Measurements from ENCODE around the gene ACADM. TPM values are rescaled to one million over a fixed set of nuclear protein-coding genes. Genes with fewer than 3 reads are reported as not detected.
"Not testable (repeated sequence)": the region's sequence is repeated elsewhere in the genome, so short reads cannot be mapped to it uniquely, and the experiment has no call there.

ACADM gene
- total RNA-seq (10 to 100 TPM; 50.0 to 53.4 TPM), polyA plus RNA-seq (55.4 TPM)

- Histone ChIP-seq H3K9me3 (ENCODE audit: low read length) (no peaks in the 10 kb centered on the region), H3K4me1 (ENCODE audit: insufficient read depth, low read length) (peaks cover 23% of the 10 kb centered on the region), H3K27me3 (ENCODE audit: insufficient read depth, low read length, poor library complexity, severe bottlenecking) (no peaks in the 10 kb centered on the region), H3K36me3 (ENCODE audit: insufficient read depth, low read length) (no peaks in the 10 kb centered on the region), H3K27ac (ENCODE audit: low read depth, low read length) (peak within 1 kb of the TSS; percentile 80), H3K4me3 (ENCODE audit: low read length) (peak within 1 kb of the TSS; percentile 73)
- Mint-ChIP-seq H3K36me3 (peaks cover 0 to 10% (median 0%) of the 10 kb centered on the region in 3 donors), H3K4me1 (peaks cover 32 to 49% (median 46%) of the 10 kb centered on the region in 3 donors), H3K27ac (peak within 1 kb of the TSS; percentile 89 to 99 (median 96)), H3K4me3 (peak within 1 kb of the TSS; percentile 95 to 99 (median 99)), H3K27me3 (no peaks in the 10 kb centered on the region), H3K9me3 (no peaks in the 10 kb centered on the region)
- POLR2A ChIA-PET: no interaction called here
- peak; percentile 70 to 84 (median 79) for DNase-seq
- CTCF ChIA-PET: no interaction called here
Observed at GRCh38 chr1:75724472-75725022, at the start of gene ACADM. ACADM (plus strand) TSS chr1:75724709; CDS start chr1:75724788, 79 bp downstream.

GRCh38 chr1:75677443-75677842 is 47.1 kb upstream of the ACADM start:
- ChIA-PET CTCF (no interaction called here), POLR2A (no interaction called here)
- peaks cover 0 to 4% (median 4%) of the 10 kb centered on the region in 5 donors for H3K9me3 Mint-ChIP-seq
- H3K27ac ChIP-seq (ENCODE audit: low read depth, low read length): peak overlapping the region; percentile 41
- no peaks in the 10 kb centered on the region for H3K36me3 ChIP-seq (ENCODE audit: insufficient read depth, low read length)
- peaks cover 3 to 38% of the 10 kb centered on the region in 2 donors for H3K27me3 Mint-ChIP-seq
- H3K4me3 Mint-ChIP-seq: no peak overlapping the region
- H3K27ac Mint-ChIP-seq: no peak overlapping the region
- no peaks in the 10 kb centered on the region for H3K4me1 Mint-ChIP-seq
- H3K9me3 ChIP-seq (ENCODE audit: low read length): no peaks in the 10 kb centered on the region
- H3K4me1 ChIP-seq (ENCODE audit: insufficient read depth, low read length): no peaks in the 10 kb centered on the region
- H3K4me3 ChIP-seq (ENCODE audit: low read length): no peak overlapping the region
- H3K27me3 ChIP-seq (ENCODE audit: insufficient read depth, low read length, poor library complexity, severe bottlenecking): no peaks in the 10 kb centered on the region
- H3K36me3 Mint-ChIP-seq: peaks cover 0 to 5% (median 1%) of the 10 kb centered on the region in 3 donors
- DNase-seq: no peak

- H3K9me3 Mint-ChIP-seq; H3K4me1 Mint-ChIP-seq; DNase-seq; H3K36me3 Mint-ChIP-seq; H3K9me3 ChIP-seq (ENCODE audit: low read length); H3K4me1 ChIP-seq (ENCODE audit: insufficient read depth, low read length); H3K36me3 ChIP-seq (ENCODE audit: insufficient read depth, low read length); H3K4me3 Mint-ChIP-seq; CTCF ChIA-PET; H3K27ac ChIP-seq (ENCODE audit: low read depth, low read length); H3K27ac Mint-ChIP-seq; POLR2A ChIA-PET; H3K4me3 ChIP-seq (ENCODE audit: low read length); H3K27me3 ChIP-seq (ENCODE audit: insufficient read depth, low read length, poor library complexity, severe bottlenecking): not testable (repeated sequence)
- H3K27me3 Mint-ChIP-seq: peaks cover 3 to 38% of the 10 kb centered on the region in 2 donors
Observed at GRCh38 chr1:75677964-75678363, 46.5 kb upstream of the ACADM start.

- Histone ChIP-seq H3K4me1 (ENCODE audit: insufficient read depth, low read length) (no peaks in the 10 kb centered on the region), H3K36me3 (ENCODE audit: insufficient read depth, low read length) (no peaks in the 10 kb centered on the region), H3K9me3 (ENCODE audit: low read length) (no peaks in the 10 kb centered on the region), H3K27ac (ENCODE audit: low read depth, low read length) (no peak overlapping the region), H3K4me3 (ENCODE audit: low read length) (no peak overlapping the region), H3K27me3 (ENCODE audit: insufficient read depth, low read length, poor library complexity, severe bottlenecking) (no peaks in the 10 kb centered on the region)
- DNase-seq: no peak
- Mint-ChIP-seq H3K27ac (no peak overlapping the region), H3K9me3 (no peaks in the 10 kb centered on the region), H3K27me3 (peaks cover 6 to 26% of the 10 kb centered on the region in 2 donors), H3K4me3 (no peak overlapping the region), H3K4me1 (no peaks in the 10 kb centered on the region), H3K36me3 (peaks cover 0 to under 1% (median 0%) of the 10 kb centered on the region in 3 donors)
- ChIA-PET POLR2A (no interaction called here), CTCF (no interaction called here)
Observed at GRCh38 chr1:75690547-75690946, 34.0 kb upstream of the ACADM start.

DNA sequence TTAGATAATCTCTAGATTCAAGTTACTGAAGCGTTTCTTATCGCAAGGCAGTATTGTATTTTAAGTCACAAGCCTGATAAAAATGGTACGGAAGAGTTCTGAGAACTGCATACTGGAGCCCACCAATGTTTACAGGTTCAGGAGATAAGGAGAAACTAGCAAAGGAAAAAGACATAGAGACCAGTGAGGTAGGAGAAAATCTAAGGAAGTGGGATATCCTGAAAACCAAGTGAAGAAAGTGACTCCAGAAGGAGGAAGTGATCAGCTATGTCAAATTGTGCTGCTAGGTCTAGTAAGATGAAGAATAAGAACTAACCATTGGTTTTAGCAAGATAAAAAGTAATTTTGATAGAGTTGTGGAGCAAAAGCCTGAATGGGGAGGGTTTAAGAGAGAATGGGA is 31.0 kb upstream of the ACADM start:
- CTCF ChIA-PET: no interaction called here

DNA sequence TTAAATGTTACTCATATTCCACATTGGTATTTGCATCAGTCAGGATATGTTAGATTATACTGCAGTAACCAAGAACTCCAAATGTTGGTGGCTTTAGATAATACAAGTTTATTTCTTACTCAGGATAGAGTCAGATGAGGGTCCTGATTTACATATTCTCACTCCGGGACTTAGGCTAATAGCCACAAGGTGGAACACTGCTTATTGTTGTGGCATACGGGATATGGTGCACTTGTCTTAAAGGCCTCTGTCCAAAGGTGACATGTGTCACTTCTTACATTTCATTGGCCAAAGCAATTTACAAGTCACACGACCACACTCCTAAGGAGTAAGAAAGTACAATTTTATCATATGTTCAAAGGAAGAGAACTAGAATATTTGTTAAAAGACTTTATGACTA is 28.5 kb upstream of the ACADM start:
- H3K36me3 Mint-ChIP-seq: peaks cover 0 to 5% (median 0%) of the 10 kb centered on the region in 3 donors
- Histone ChIP-seq H3K9me3 (ENCODE audit: low read length) (no peaks in the 10 kb centered on the region), H3K27ac (ENCODE audit: low read depth, low read length) (no peak overlapping the region), H3K4me1 (ENCODE audit: insufficient read depth, low read length) (no peaks in the 10 kb centered on the region), H3K36me3 (ENCODE audit: insufficient read depth, low read length) (no peaks in the 10 kb centered on the region), H3K4me3 (ENCODE audit: low read length) (no peak overlapping the region), H3K27me3 (ENCODE audit: insufficient read depth, low read length, poor library complexity, severe bottlenecking) (peaks cover 2% of the 10 kb centered on the region)
- CTCF ChIA-PET: no interaction called here
- POLR2A ChIA-PET: no interaction called here
- peaks cover 6 to 33% of the 10 kb centered on the region in 2 donors for H3K27me3 Mint-ChIP-seq
- DNase-seq: no peak
- peaks cover 0 to 2% (median 0%) of the 10 kb centered on the region in 5 donors for H3K9me3 Mint-ChIP-seq
- no peak overlapping the region for H3K4me3 Mint-ChIP-seq
- no peaks in the 10 kb centered on the region for H3K4me1 Mint-ChIP-seq
- H3K27ac Mint-ChIP-seq: no peak overlapping the region

More for the DNA sequence above, 31.0 kb upstream of the ACADM start:
- H3K27me3 ChIP-seq (ENCODE audit: insufficient read depth, low read length, poor library complexity, severe bottlenecking): peaks cover 2% of the 10 kb centered on the region
- DNase-seq: no peak
- no peaks in the 10 kb centered on the region for H3K9me3 ChIP-seq (ENCODE audit: low read length)
- Mint-ChIP-seq H3K9me3 (no peaks in the 10 kb centered on the region), H3K27ac (no peak overlapping the region), H3K27me3 (peaks cover 5 to 32% of the 10 kb centered on the region in 2 donors), H3K4me3 (no peak overlapping the region), H3K4me1 (no peaks in the 10 kb centered on the region), H3K36me3 (peaks cover 0 to 5% (median 0%) of the 10 kb centered on the region in 3 donors)
- no peaks in the 10 kb centered on the region for H3K36me3 ChIP-seq (ENCODE audit: insufficient read depth, low read length)
- POLR2A ChIA-PET: no interaction called here
- no peak overlapping the region for H3K27ac ChIP-seq (ENCODE audit: low read depth, low read length)
- H3K4me3 ChIP-seq (ENCODE audit: low read length): no peak overlapping the region
- H3K4me1 ChIP-seq (ENCODE audit: insufficient read depth, low read length): no peaks in the 10 kb centered on the region

- no peak for DNase-seq
- Mint-ChIP-seq H3K27ac (no peak overlapping the region), H3K27me3 (peaks cover 24 to 45% of the 10 kb centered on the region in 2 donors), H3K9me3 (peaks cover 0 to 2% (median 0%) of the 10 kb centered on the region in 5 donors), H3K4me1 (no peaks in the 10 kb centered on the region), H3K4me3 (no peak overlapping the region), H3K36me3 (peaks cover 0 to 5% (median 0%) of the 10 kb centered on the region in 3 donors)
- CTCF ChIA-PET: no interaction called here
- no peak overlapping the region for H3K4me3 ChIP-seq (ENCODE audit: low read length)
- no peaks in the 10 kb centered on the region for H3K9me3 ChIP-seq (ENCODE audit: low read length)
- H3K36me3 ChIP-seq (ENCODE audit: insufficient read depth, low read length): no peaks in the 10 kb centered on the region
- no peaks in the 10 kb centered on the region for H3K27me3 ChIP-seq (ENCODE audit: insufficient read depth, low read length, poor library complexity, severe bottlenecking)
- no peaks in the 10 kb centered on the region for H3K4me1 ChIP-seq (ENCODE audit: insufficient read depth, low read length)
- POLR2A ChIA-PET: no interaction called here
- H3K27ac ChIP-seq (ENCODE audit: low read depth, low read length): peak overlapping the region; percentile 16
Observed at GRCh38 chr1:75707191-75707590, 17.3 kb upstream of the ACADM start.

- Histone ChIP-seq H3K9me3 (ENCODE audit: low read length) (no peaks in the 10 kb centered on the region), H3K27ac (ENCODE audit: low read depth, low read length) (no peak overlapping the region), H3K4me1 (ENCODE audit: insufficient read depth, low read length) (no peaks in the 10 kb centered on the region), H3K36me3 (ENCODE audit: insufficient read depth, low read length) (no peaks in the 10 kb centered on the region), H3K4me3 (ENCODE audit: low read length) (no peak overlapping the region), H3K27me3 (ENCODE audit: insufficient read depth, low read length, poor library complexity, severe bottlenecking) (no peaks in the 10 kb centered on the region)
- H3K9me3 Mint-ChIP-seq: peaks cover 0 to 2% (median 0%) of the 10 kb centered on the region in 5 donors
- H3K4me3 Mint-ChIP-seq: no peak overlapping the region
- no peak overlapping the region for H3K27ac Mint-ChIP-seq
- ChIA-PET CTCF (no interaction called here), POLR2A (no interaction called here)
- peaks cover 24 to 59% of the 10 kb centered on the region in 2 donors for H3K27me3 Mint-ChIP-seq
- H3K4me1 Mint-ChIP-seq: no peaks in the 10 kb centered on the region
- DNase-seq: no peak
- peaks cover 0 to 5% (median 0%) of the 10 kb centered on the region in 3 donors for H3K36me3 Mint-ChIP-seq
Observed at GRCh38 chr1:75708910-75709309, 15.6 kb upstream of the ACADM start.

Measured in CD8-positive, alpha-beta memory T cell (primary cell).